Endothelial cell (in vitro differentiated cells): ENCODE results near the gene TANGO6. TPM values are rescaled to one million over a fixed set of nuclear protein-coding genes. Genes with fewer than 3 reads are reported as not detected.

Source experiments
- DNase-seq: peaks from one replicate; pipeline ENCODE4 v3.0.0; 2021; ENCODE audit warnings: low spot score
- H3K27ac Mint-ChIP-seq: one replicate; pipeline ENCODE4 v1.8.0; 2021; ENCODE audit warnings: mixed read lengths, inconsistent platforms; ENCODE audit not compliant: unreplicated experiment
- H3K27me3 Mint-ChIP-seq: one replicate; pipeline ENCODE4 v1.8.0; 2021; ENCODE audit warnings: mild to moderate bottlenecking, moderate library complexity, mixed read lengths, inconsistent platforms; ENCODE audit not compliant: unreplicated experiment
- H3K36me3 Mint-ChIP-seq: one replicate; pipeline ENCODE4 v1.8.0; 2021; ENCODE audit warnings: mild to moderate bottlenecking, low read depth, mixed read lengths, inconsistent platforms; ENCODE audit not compliant: unreplicated experiment
- H3K4me1 Mint-ChIP-seq: one replicate; pipeline ENCODE4 v1.8.0; 2021; ENCODE audit warnings: mild to moderate bottlenecking, mixed read lengths, inconsistent platforms; ENCODE audit not compliant: unreplicated experiment
- H3K4me3 Mint-ChIP-seq: one replicate; pipeline ENCODE4 v1.8.0; 2021; ENCODE audit warnings: mild to moderate bottlenecking, mixed read lengths, inconsistent platforms; ENCODE audit not compliant: unreplicated experiment
- H3K9me3 Mint-ChIP-seq: one replicate; pipeline ENCODE4 v1.8.0; 2021; ENCODE audit warnings: mixed read lengths, inconsistent platforms; ENCODE audit not compliant: unreplicated experiment
- total RNA-seq: library from RNA; stranded (reverse); fragmentation: NEBNext Ultra II Directional; extraction: Animal tissue kit (Norgen Biotek cat#: 25700); gene quantifications from one replicate; pipeline ENCODE4 v1.2.1, GENCODE V29; 2021; ENCODE audit not compliant: unreplicated experiment
- TF ChIP-seq, protein P1 (sequence below): fragments of 200-600 bp; sonication (generic); IDR thresholded peaks from one replicate; pipeline ENCODE4 v1.5.0; 2021; ENCODE audit warnings: antibody characterized with exemption; ENCODE audit not compliant: unreplicated experiment

The TANGO6 gene
- total RNA-seq, 1 donor from 2014 or later = 10.4 TPM

DNA sequence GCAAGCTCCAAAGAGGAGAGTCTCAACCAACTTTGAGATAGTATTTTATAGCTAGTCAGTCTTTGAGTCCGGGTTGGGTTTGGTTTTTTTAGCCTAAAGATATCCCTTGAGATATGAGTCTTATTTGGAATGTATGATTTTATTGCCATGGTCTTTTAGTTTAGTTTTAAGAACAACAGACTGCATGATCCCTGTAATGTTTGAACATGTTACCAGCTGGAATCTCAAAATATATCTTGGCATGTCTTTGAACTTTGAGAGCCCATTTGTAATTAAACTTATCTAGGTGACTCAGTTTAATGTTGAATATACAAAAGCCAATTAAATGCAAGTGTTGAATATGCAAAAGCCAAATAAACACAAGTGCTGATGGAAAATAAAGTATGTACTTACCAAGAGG, 100.6 kb downstream of the TANGO6 start:
- no peak overlapping the region for H3K4me3 Mint-ChIP-seq
- TF ChIP-seq, protein P1, sequence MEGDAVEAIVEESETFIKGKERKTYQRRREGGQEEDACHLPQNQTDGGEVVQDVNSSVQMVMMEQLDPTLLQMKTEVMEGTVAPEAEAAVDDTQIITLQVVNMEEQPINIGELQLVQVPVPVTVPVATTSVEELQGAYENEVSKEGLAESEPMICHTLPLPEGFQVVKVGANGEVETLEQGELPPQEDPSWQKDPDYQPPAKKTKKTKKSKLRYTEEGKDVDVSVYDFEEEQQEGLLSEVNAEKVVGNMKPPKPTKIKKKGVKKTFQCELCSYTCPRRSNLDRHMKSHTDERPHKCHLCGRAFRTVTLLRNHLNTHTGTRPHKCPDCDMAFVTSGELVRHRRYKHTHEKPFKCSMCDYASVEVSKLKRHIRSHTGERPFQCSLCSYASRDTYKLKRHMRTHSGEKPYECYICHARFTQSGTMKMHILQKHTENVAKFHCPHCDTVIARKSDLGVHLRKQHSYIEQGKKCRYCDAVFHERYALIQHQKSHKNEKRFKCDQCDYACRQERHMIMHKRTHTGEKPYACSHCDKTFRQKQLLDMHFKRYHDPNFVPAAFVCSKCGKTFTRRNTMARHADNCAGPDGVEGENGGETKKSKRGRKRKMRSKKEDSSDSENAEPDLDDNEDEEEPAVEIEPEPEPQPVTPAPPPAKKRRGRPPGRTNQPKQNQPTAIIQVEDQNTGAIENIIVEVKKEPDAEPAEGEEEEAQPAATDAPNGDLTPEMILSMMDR = no peak

DNA sequence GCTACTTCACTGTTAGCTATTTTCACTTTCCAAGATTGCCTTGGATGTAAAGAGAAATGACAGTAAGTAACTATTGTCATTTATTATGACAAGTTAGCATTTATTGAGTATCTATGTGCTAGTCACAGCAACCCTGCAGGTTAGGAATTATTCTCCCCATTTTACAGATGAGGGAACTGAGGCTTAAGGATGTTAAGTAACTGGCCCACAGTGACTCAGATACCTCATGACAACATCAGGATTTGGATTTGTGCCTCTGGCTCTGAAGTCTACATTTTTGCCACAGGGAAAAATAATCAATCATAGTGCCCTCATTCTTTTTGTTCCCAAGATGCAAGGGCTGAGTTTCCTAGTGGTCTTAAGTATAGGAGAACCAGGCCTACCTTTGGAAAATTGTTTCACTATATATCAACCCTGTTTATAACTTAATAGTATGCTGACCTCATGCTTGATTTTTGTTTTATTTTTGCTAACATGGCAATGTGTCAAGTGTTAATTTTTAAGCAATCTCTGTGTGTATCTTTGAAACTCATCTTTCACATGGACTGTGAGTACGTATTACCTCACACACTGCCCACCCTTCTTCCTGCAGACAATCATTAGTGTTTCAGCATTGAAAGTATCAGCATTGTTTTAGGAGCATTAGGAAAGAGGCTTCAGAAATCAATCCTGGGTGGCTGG, 105.0 kb downstream of the TANGO6 start:
- Mint-ChIP-seq H3K4me3 (no peak overlapping the region), H3K27me3 (no peaks in the 10 kb centered on the region), H3K27ac (no peak overlapping the region), H3K36me3 (no peaks in the 10 kb centered on the region), H3K4me1 (no peaks in the 10 kb centered on the region), H3K9me3 (no peaks in the 10 kb centered on the region)
- no peak for DNase-seq
- TF ChIP-seq, protein P1 = no peak

More for the DNA sequence above, 100.6 kb downstream of the TANGO6 start:
- Mint-ChIP-seq H3K36me3 (no peaks in the 10 kb centered on the region), H3K27ac (no peak overlapping the region), H3K9me3 (no peaks in the 10 kb centered on the region), H3K27me3 (no peaks in the 10 kb centered on the region), H3K4me1 (no peaks in the 10 kb centered on the region)
- DNase-seq = no peak

DNA sequence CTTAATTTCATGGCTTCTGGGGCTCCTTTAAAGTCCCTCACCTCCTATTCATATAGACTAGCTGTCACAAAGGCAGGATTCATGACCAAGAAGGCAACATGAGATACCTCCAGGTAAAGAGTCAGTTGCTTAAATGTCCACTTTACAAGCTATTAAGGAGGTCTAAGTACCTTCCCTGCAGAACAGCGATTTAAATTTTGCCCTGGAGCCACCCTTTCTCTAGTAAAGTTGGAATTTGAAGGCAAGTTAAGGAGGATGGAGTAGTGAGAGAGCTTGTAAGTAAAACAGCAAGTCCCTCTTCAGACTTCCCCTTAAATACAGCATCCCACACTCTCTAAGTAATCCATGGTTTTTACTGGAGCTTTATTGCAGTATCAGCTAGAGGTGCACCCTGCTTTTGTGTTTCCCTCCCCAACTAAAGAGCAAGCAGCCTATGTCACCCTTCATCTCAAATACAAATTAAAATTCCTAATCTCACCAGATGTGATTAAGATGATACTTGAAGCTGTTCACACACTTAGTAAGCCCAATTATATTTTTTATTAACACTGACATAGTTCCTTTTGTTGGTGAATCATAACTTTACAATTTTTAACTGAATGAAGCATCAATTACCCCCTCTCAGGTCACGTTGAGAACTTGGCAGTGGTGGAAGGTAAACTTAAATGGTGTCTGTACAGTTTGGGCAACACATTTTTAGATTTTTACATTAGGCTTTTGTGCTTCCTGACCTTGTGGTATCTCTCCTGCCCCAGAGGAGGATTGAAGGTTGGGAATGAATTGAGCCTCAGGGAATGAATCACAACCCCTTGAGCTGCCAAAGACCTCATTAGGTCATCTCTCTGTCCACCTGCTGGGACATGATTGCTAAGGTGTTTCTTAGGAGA, 108.9 kb downstream of the TANGO6 start:
- no peaks in the 10 kb centered on the region for H3K27me3 Mint-ChIP-seq
- no peak overlapping the region for H3K27ac Mint-ChIP-seq
- no peak for DNase-seq
- no peak overlapping the region for H3K4me3 Mint-ChIP-seq
- H3K36me3 Mint-ChIP-seq = no peaks in the 10 kb centered on the region
- H3K4me1 Mint-ChIP-seq = no peaks in the 10 kb centered on the region
- TF ChIP-seq, protein P1 = no peak
- no peaks in the 10 kb centered on the region for H3K9me3 Mint-ChIP-seq

DNA sequence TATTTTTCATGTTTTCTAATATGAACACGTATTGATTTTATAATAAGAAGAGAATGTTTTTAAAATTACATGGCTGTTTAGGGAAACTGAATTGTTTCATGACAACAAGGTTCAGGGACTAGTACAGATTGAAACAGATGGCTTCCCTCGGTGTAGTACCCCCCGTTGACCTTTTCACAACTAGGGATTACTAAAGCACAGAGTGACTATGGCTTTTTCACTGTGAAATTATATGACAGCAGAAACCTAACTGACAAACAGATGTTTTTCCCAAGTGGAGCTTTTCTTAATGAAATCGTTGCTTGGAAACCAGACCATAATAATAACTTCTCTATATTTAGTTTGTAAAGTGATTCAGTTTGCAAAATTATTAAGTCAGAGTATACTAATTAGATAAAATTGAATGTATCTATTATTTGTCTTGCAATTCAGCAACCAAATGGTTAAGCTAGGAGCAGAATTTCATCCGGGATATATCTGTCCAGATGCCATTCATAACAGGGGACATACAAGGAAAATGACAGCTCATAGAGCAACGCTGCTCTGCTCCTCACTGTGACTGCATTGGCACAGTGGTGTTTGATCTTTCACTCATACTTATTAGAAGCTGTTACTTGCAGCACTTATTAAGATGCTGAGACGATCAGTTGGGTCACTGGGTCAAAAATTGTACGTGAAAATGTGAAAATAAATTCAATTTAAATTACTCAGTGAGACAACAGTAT, 111.7 kb downstream of the TANGO6 start:
- no peaks in the 10 kb centered on the region for H3K36me3 Mint-ChIP-seq
- TF ChIP-seq, protein P1 = no peak

More for the DNA sequence above, 111.7 kb downstream of the TANGO6 start:
- Mint-ChIP-seq H3K4me1 (no peaks in the 10 kb centered on the region), H3K27me3 (no peaks in the 10 kb centered on the region), H3K9me3 (no peaks in the 10 kb centered on the region), H3K27ac (no peak overlapping the region), H3K4me3 (no peak overlapping the region)
- no peak for DNase-seq
